Body of pancreas (tissue), 4 donors: ENCODE results near the gene POLN. TPM values are rescaled to one million over a fixed set of nuclear protein-coding genes. Genes with fewer than 3 reads are reported as not detected.
"Not testable (repeated sequence)": the region's sequence is repeated elsewhere in the genome, so short reads cannot be mapped to it uniquely, and the experiment has no call there.

Experiments used
- ATAC-seq: fragments of 150-250 bp; one replicate; pipeline ENCODE4 v1.9.1; 2016
- DNase-seq, 4 donors: peaks; one replicate each; pipeline ENCODE4 v3.0.0-alpha.2; 2019
- H3K27ac ChIP-seq, 4 donors: fragments of 200-600 bp; sonication (generic); 1 replicate in 3 of 4; 2 replicates in 1 of 4; pipeline versions ENCODE4 v1.5.1 to v1.6.1; 2016 to 2019; ENCODE audit warnings: mild to moderate bottlenecking in 1 of 4, mixed read lengths in 1 of 4, moderate library complexity in 1 of 4
- H3K27me3 ChIP-seq, 2 donors: fragments of 200-600 bp; sonication (generic); one replicate each; pipeline ENCODE4 v1.6.0; 2016; ENCODE audit warnings: mild to moderate bottlenecking in 1 of 2
- H3K36me3 ChIP-seq, 2 donors: fragments of 200-600 bp; sonication (generic); replicated peaks in 1 of 2; 2 replicates each; pipeline ENCODE4 v1.5.1; 2016; ENCODE audit warnings: low read depth in 2 of 2; ENCODE audit not compliant: insufficient read depth in 1 of 2
- H3K4me1 ChIP-seq: fragments of 200-600 bp; sonication (generic); one replicate; pipeline ENCODE4 v1.6.0; 2016
- H3K4me3 ChIP-seq, 2 donors: fragments of 200-600 bp; sonication (generic); 1 replicate in 1 of 2; 2 replicates in 1 of 2; pipeline ENCODE4 v1.5.1; 2016 to 2019
- H3K9me3 ChIP-seq, 3 donors: fragments of 200-600 bp; sonication (generic); 1 replicate in 2 of 3; 2 replicates in 1 of 3; pipeline ENCODE4 v1.5.1; 2016
- POLR2A ChIP-seq, 3 donors: fragments of 450-650 bp; IDR thresholded peaks; one replicate each; pipeline ENCODE4 v1.6.1; 2016; ENCODE audit warnings: antibody characterized with exemption in 3 of 3, mild to moderate bottlenecking in 2 of 3
- WGBS, 2 donors: methylation state at CpG; one replicate each; pipeline ENCODE4 v1.1.5; 2017; 5-methylcytosine and 5-hydroxymethylcytosine counted together
- intact Hi-C: fragments of 100-400 bp; cut with DNase I; formaldehyde crosslinking; loops from one replicate; pipeline ENCODE4 v1.15.1; 2023
- small RNA-seq: library from RNA; depleted of rRNA; stranded (forward); fragments of <200 nt; gene quantifications from one replicate; pipeline ENCODE3, GENCODE V24; 2016
- total RNA-seq, 2 donors: library from RNA; depleted of rRNA; stranded (reverse); fragments of >200 nt; gene quantifications; one replicate each; pipeline ENCODE4 v1.1.0, GENCODE V29; 2016
- TF ChIP-seq, protein P1 (sequence below), 7 experiments: fragments of 450-650 bp in 4 of 7; fragments of 200-600 bp in 3 of 7; sonication (generic) in 3 of 7; IDR thresholded peaks; one replicate each; pipeline ENCODE4 v1.5.1; 2016 to 2019; ENCODE audit warnings: antibody characterized with exemption in 7 of 7

POLN gene
- total RNA-seq, 2 donors from 2014 or later = 4.9 to 5.9 TPM

DNA sequence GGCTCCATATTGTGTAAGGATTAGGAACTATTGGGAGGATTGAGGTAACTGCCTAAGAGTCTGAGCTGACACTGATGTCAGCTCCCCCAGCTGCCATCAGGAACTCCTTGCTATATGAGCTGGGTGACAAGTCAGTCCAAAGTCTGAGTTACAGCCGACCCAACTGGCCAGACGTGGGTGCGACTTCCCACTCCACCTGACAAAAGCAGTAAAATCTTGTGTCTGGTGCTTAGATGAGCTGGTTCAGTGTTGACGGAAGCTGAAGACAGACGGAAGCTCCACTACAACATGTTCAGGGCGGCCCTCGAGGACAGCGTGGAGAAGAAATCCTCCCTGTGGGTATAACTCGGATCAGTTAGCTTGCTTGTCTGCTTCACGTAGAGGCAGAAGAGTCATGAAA lies 205.6 kb downstream of the POLN start:
- H3K27me3 ChIP-seq = no peaks in the 10 kb centered on the region
- DNase-seq (no peak), ATAC-seq (no peak)
- H3K9me3 ChIP-seq = no peaks in the 10 kb centered on the region
- TF ChIP-seq, protein P1, sequence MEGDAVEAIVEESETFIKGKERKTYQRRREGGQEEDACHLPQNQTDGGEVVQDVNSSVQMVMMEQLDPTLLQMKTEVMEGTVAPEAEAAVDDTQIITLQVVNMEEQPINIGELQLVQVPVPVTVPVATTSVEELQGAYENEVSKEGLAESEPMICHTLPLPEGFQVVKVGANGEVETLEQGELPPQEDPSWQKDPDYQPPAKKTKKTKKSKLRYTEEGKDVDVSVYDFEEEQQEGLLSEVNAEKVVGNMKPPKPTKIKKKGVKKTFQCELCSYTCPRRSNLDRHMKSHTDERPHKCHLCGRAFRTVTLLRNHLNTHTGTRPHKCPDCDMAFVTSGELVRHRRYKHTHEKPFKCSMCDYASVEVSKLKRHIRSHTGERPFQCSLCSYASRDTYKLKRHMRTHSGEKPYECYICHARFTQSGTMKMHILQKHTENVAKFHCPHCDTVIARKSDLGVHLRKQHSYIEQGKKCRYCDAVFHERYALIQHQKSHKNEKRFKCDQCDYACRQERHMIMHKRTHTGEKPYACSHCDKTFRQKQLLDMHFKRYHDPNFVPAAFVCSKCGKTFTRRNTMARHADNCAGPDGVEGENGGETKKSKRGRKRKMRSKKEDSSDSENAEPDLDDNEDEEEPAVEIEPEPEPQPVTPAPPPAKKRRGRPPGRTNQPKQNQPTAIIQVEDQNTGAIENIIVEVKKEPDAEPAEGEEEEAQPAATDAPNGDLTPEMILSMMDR (IDR thresholded peaks at IDR 0.05) = no peak
- no peak for TF ChIP-seq POLR2A (IDR thresholded peaks at IDR 0.05)
- no peaks in the 10 kb centered on the region for H3K36me3 ChIP-seq
- H3K4me1 ChIP-seq = peaks cover 6% of the 10 kb centered on the region
- 84 to 86% methylated on average over 10 of the region's 10 CpGs for WGBS, 2 donors
- intact Hi-C loops = no loop called here
- H3K27ac ChIP-seq = no peak overlapping the region
- H3K4me3 ChIP-seq = no peak overlapping the region

DNA sequence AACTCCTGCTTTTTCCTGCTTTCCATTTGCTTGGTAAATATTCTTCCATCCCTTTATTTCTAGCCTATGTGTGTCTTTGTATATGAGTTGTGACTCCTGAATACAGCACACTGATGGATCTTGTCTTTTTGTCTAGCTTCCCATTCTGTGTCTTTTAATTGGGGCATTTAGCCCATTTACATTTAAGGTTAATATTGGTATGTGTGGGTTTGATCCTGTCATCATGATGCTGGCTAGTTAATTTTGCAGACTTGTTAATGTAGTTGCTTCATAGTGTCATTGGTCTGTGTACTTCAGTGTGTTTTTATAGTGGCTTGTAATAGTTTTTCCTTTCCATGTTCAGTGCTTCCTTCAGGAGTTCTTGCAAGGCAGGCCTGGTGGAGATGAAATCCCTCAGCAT lies 210.8 kb downstream of the POLN start:
- H3K4me1 ChIP-seq, H3K4me3 ChIP-seq, DNase-seq, intact Hi-C loops, H3K27me3 ChIP-seq, H3K27ac ChIP-seq, H3K9me3 ChIP-seq, ATAC-seq, H3K36me3 ChIP-seq: not testable (repeated sequence)

DNA sequence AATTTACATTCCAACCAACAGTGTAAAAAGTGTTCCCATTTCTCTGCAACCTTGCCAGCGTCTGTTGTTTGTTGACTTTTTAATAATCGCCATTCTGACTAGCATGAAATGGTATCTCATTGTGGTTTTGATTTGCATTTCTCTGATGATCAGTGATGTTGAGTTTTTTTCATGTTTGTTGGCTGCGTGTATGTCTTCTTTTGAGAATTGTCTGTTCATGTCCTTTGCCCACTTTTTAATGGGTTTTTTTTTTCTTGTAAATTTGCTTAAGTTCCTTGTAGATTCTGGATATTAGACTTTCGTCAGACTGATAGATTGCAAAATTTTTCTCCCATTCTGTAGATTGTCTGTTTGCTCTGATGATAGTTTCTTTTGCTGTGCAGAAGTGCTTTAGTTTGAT lies 214.8 kb downstream of the POLN start:
- 83 to 88% methylated on average over 4 of the region's 4 CpGs for WGBS, 2 donors
- H3K27me3 ChIP-seq, H3K4me1 ChIP-seq, intact Hi-C loops, DNase-seq, H3K9me3 ChIP-seq, H3K36me3 ChIP-seq, ATAC-seq, H3K27ac ChIP-seq, H3K4me3 ChIP-seq: not testable (repeated sequence)

DNA sequence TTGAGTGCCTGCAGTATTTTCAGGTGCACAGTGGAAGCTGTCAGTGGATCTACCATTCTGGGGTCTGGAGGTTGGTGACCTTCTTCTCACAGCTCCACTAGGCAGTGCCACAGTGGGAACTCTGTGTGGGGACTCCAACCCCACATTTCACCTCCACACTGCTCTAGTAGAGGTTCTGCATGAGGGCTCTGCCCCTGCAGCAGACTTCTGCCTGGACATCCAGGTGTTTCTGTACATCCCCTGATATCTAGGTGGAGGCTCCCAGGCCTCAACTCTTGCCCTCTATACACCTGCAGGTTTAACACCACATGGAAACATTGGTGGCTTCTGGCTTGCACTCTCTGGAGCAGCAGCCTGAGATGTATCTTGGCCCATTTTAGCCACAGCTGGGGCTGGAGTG lies 216.1 kb downstream of the POLN start:
- H3K27me3 ChIP-seq = no peaks in the 10 kb centered on the region
- no peak for TF ChIP-seq POLR2A (IDR thresholded peaks at IDR 0.05)
- TF ChIP-seq, protein P1 (IDR thresholded peaks at IDR 0.05) = no peak
- intact Hi-C loops = no loop called here

DNA sequence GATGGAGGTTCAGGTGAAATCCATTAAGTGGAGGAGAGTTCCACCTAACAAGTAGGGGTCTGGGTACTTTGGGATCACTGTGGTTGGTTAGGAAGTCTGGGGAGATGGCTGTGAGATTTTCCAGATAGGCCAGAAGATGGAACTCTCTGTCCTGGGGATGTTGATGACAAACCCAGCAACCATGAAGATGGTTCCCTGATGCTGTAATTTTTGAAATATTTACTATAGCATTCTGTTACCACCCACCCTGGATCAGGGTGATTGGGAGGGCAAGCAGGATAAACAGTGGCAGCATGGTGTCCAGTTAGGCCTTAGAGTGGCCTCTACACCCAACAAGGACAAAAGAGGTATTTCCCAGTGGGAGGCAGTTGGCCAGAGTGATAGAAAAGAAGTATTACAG lies 217.2 kb downstream of the POLN start:
- no peaks in the 10 kb centered on the region for H3K27me3 ChIP-seq
- DNase-seq = no peak
- no peaks in the 10 kb centered on the region for H3K36me3 ChIP-seq
- no peak for ATAC-seq
- intact Hi-C loops = no loop called here
- H3K4me3 ChIP-seq = no peak overlapping the region
- no peaks in the 10 kb centered on the region for H3K4me1 ChIP-seq
- H3K9me3 ChIP-seq = no peaks in the 10 kb centered on the region
- no peak for TF ChIP-seq POLR2A (IDR thresholded peaks at IDR 0.05)
- TF ChIP-seq, protein P1 (IDR thresholded peaks at IDR 0.05) = no peak
- no peak overlapping the region for H3K27ac ChIP-seq

More for the DNA sequence above, 216.1 kb downstream of the POLN start:
- no peak for DNase-seq
- no peaks in the 10 kb centered on the region for H3K9me3 ChIP-seq
- ATAC-seq = no peak
- no peaks in the 10 kb centered on the region for H3K4me1 ChIP-seq
- no peak overlapping the region for H3K27ac ChIP-seq
- no peak overlapping the region for H3K4me3 ChIP-seq
- no peaks in the 10 kb centered on the region for H3K36me3 ChIP-seq

Small RNA genes within 50 kb of the gene (small RNA-seq; reads per million reads assigned to genes)
- not detected for gene COX6B1P5

Other genes starting within 250 kb of the POLN start
- gene NELFA, start 233.1 kb downstream of the POLN start, total RNA-seq = 10 to 100 TPM; 19.7 to 74.5 TPM
- 10 to 100 TPM in 1 of 2 donors, 1 to 10 TPM in 1; 3.6 to 18.8 TPM for gene NAT8L, start 182.8 kb downstream of the POLN start, total RNA-seq
- 10 to 100 TPM in 1 of 2 donors, 1 to 10 TPM in 1; 7.3 to 11.9 TPM for gene HAUS3, start within 50 bp of the POLN start, total RNA-seq
- 10 to 100 TPM; 40.7 to 45.5 TPM for gene MXD4, start 20.0 kb upstream of the POLN start, total RNA-seq
- gene ZFYVE28, start 176.5 kb upstream of the POLN start, total RNA-seq = 10 to 100 TPM in 1 of 2 donors, 1 to 10 TPM in 1; 5.7 to 16.8 TPM
- gene CFAP99, start 176.8 kb upstream of the POLN start, total RNA-seq = not detected
- gene RNF4, start 227.0 kb upstream of the POLN start, total RNA-seq = 10 to 100 TPM; 29.0 to 29.3 TPM